PC-9 (cell line): ENCODE data around the gene MALSU1. TPM values are rescaled to one million over a fixed set of nuclear protein-coding genes. Genes with fewer than 3 reads are reported as not detected.

Source experiments
- BruUV-seq: library from RNA; stranded (reverse); fragments of 400-500 nt; replicated peaks from 2 replicates; lab custom pipeline; 2021; lab: Mats Ljungman, UMichigan
- CTCF ChIA-PET: fragments of 300-600 bp; sonication (Branson Sonifier 250); formaldehyde crosslinking; loops from one replicate; lab custom pipeline; 2022; ENCODE audit warnings: antibody characterized with exemption; lab: Charles Lee
- POLR2A ChIA-PET: fragments of 300-600 bp; sonication (Branson Sonifier 250); formaldehyde crosslinking; loops from one replicate; lab custom pipeline; 2022; ENCODE audit warnings: antibody characterized with exemption; ENCODE audit not compliant: unreplicated experiment; lab: Charles Lee
- DNase-seq, 2 experiments: peaks; one replicate each; pipeline versions ENCODE4 v3.0.0 to v3.0.0-alpha.2; 2015 to 2022; ENCODE audit warnings: mixed read lengths in 1 of 2
- H2AFZ ChIP-seq: fragments of 200-600 bp; sonication (generic); 2 replicates; pipeline ENCODE4 v1.8.1; 2017; ENCODE audit warnings: antibody characterized with exemption
- H3F3A ChIP-seq: fragments of 200-600 bp; sonication (generic); 2 replicates; pipeline ENCODE4 v1.8.1; 2017; ENCODE audit warnings: antibody characterized with exemption, mild to moderate bottlenecking, low read depth; ENCODE audit not compliant: insufficient read depth
- H3K27ac ChIP-seq: fragments of 200-600 bp; sonication (generic); 2 replicates; pipeline ENCODE4 v1.6.1; 2016; ENCODE audit warnings: mixed run types
- H3K27me3 ChIP-seq: fragments of 200-600 bp; sonication (generic); 2 replicates; pipeline ENCODE4 v1.6.1; 2016; ENCODE audit warnings: low read depth, mixed run types; ENCODE audit not compliant: insufficient read depth
- H3K36me3 ChIP-seq: fragments of 200-600 bp; sonication (generic); 2 replicates; pipeline ENCODE4 v1.6.1; 2016; ENCODE audit warnings: low read depth, mixed run types
- H3K4me1 ChIP-seq: fragments of 200-600 bp; sonication (generic); replicated peaks from 2 replicates; pipeline ENCODE4 v1.6.1; 2016; ENCODE audit warnings: mixed run types; ENCODE audit not compliant: insufficient read depth
- H3K4me2 ChIP-seq: fragments of 200-600 bp; sonication (generic); 2 replicates; pipeline ENCODE4 v1.6.1; 2017; ENCODE audit warnings: mixed run types
- H3K4me3 ChIP-seq: fragments of 200-600 bp; sonication (generic); 2 replicates; pipeline ENCODE4 v1.6.1; 2016; ENCODE audit warnings: mixed run types
- H3K79me2 ChIP-seq: fragments of 200-600 bp; sonication (generic); 2 replicates; pipeline ENCODE4 v1.6.1; 2017; ENCODE audit warnings: low read depth, mixed run types
- H3K9me2 ChIP-seq: fragments of 200-600 bp; sonication (generic); 2 replicates; pipeline ENCODE4 v1.8.1; 2017; ENCODE audit warnings: mild to moderate bottlenecking; ENCODE audit not compliant: insufficient read depth
- H3K9me3 ChIP-seq: fragments of 200-600 bp; sonication (generic); 2 replicates; pipeline ENCODE4 v1.8.1; 2016; ENCODE audit warnings: low read depth; ENCODE audit not compliant: insufficient read depth
- H4K20me1 ChIP-seq: fragments of 200-600 bp; sonication (generic); 2 replicates; pipeline ENCODE4 v1.8.1; 2017; ENCODE audit not compliant: insufficient read depth
- EZH2 ChIP-seq: fragments of 200-600 bp; sonication (generic); IDR thresholded peaks from 2 replicates; pipeline ENCODE4 v1.8.0; 2017; ENCODE audit warnings: antibody characterized with exemption, low read depth
- intact Hi-C: fragments of 100-400 bp; cut with micrococcal nuclease; formaldehyde crosslinking; loops from one replicate; pipeline ENCODE4 v1.10.0; 2022; ENCODE audit not compliant: unreplicated experiment
- total RNA-seq: library from RNA; stranded (reverse); gene quantifications from 2 replicates; pipeline ENCODE4 v1.2.3, GENCODE V29; 2021
- TF ChIP-seq, protein P1 (sequence below): fragments of 200-600 bp; sonication (generic); conservative IDR thresholded peaks from 2 replicates; pipeline ENCODE4 v1.6.1; 2017; ENCODE audit warnings: mixed run types, antibody characterized with exemption, mild to moderate bottlenecking, moderate library complexity

Gene MALSU1
- total RNA-seq, 1 experiment from 2014 or later = 105 TPM

DNA sequence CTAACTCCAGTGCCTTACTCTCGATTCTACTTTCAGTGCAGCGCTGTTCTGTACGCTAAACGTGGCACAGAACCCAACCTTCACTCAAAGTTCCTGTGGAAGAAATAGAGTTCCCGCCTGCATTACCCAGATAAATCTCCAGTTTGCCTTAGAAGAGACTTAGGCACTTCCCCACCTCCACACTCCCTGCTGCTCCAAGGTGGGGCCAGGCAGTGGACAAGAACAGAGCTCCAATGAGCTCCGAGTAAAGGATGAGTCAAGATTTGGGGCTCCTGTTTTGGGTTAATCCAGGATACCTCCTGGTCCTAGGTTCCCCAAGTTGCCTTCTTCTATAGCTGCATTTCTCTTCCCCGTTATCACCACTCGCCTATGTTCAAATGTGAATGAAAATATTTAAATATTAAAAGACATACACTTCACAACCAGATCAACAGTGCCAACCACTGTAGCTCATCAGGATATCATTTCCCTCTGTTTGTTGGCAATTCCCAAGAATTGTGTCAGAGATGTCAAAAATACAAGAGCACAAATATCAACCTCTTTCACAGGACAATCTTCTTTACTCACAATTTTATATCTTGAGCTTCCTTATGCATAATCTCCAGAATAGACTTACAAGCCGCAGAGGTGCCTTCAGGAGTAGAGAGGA, 48.0 kb downstream of the MALSU1 start:
- Histone ChIP-seq H3K79me2 (peaks cover 65% of the 10 kb centered on the region), H3K4me1 (peaks cover 88% of the 10 kb centered on the region), H3K4me3 (peak overlapping the region; percentile 46; the same call in 1 of the 2 replicates), H3K9me3 (no peaks in the 10 kb centered on the region), H3K9me2 (no peaks in the 10 kb centered on the region), H3K27me3 (no peaks in the 10 kb centered on the region), H4K20me1 (no peaks in the 10 kb centered on the region), H3F3A (peaks cover 82% of the 10 kb centered on the region), H3K36me3 (peaks cover 67% of the 10 kb centered on the region), H3K4me2 (peak overlapping the region; percentile 82), H3K27ac (peak overlapping the region; percentile 91), H2AFZ (no peak overlapping the region)
- TSS peak; percentile 56 for BruUV-seq
- DNase-seq = no peak
- intact Hi-C loops = loop anchor here (1.0 to 10.0 kb wide), 2 partner anchors 13 to 162 kb away; partner anchors contain the start of gene NUP42
- ChIA-PET CTCF (interaction anchor here (0.9 to 1.8 kb wide), 5 partner anchors 11 to 198 kb away, joined by 3 to 5 read pairs (median 4); no protein-coding TSS in a partner anchor), POLR2A (interaction anchor here (0.6 to 0.8 kb wide), 4 partner anchors 176 to 1629 kb away, joined by 3 to 7 read pairs (median 4); no protein-coding TSS in a partner anchor)
- TF ChIP-seq, protein P1, sequence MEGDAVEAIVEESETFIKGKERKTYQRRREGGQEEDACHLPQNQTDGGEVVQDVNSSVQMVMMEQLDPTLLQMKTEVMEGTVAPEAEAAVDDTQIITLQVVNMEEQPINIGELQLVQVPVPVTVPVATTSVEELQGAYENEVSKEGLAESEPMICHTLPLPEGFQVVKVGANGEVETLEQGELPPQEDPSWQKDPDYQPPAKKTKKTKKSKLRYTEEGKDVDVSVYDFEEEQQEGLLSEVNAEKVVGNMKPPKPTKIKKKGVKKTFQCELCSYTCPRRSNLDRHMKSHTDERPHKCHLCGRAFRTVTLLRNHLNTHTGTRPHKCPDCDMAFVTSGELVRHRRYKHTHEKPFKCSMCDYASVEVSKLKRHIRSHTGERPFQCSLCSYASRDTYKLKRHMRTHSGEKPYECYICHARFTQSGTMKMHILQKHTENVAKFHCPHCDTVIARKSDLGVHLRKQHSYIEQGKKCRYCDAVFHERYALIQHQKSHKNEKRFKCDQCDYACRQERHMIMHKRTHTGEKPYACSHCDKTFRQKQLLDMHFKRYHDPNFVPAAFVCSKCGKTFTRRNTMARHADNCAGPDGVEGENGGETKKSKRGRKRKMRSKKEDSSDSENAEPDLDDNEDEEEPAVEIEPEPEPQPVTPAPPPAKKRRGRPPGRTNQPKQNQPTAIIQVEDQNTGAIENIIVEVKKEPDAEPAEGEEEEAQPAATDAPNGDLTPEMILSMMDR = no peak
- TF ChIP-seq EZH2 = no peak

GRCh38 chr7:23347682-23348180, 48.6 kb downstream of the MALSU1 start:
- Histone ChIP-seq H4K20me1 (no peaks in the 10 kb centered on the region), H3F3A (peaks cover 77% of the 10 kb centered on the region), H3K4me3 (peak overlapping the region; percentile 46; the same call in 1 of the 2 replicates), H3K9me2 (no peaks in the 10 kb centered on the region), H2AFZ (no peak overlapping the region), H3K27ac (peak overlapping the region; percentile 91), H3K79me2 (peaks cover 69% of the 10 kb centered on the region), H3K36me3 (peaks cover 61% of the 10 kb centered on the region), H3K9me3 (no peaks in the 10 kb centered on the region), H3K4me2 (peak overlapping the region; percentile 82), H3K4me1 (peaks cover 88% of the 10 kb centered on the region), H3K27me3 (no peaks in the 10 kb centered on the region)
- no peak for TF ChIP-seq EZH2
- TF ChIP-seq, protein P1 = no peak
- ChIA-PET POLR2A (interaction anchor here (0.5 to 0.8 kb wide), 3 partner anchors 49 to 685 kb away, joined by 3 to 7 read pairs (median 3); partner anchors contain the start of gene MALSU1), CTCF (interaction anchor here (0.9 to 1.8 kb wide), 5 partner anchors 10 to 197 kb away, joined by 3 to 5 read pairs (median 4); no protein-coding TSS in a partner anchor)
- BruUV-seq = no TSS peak
- peak; percentile 55 to 98 for DNase-seq
- intact Hi-C loops = loop anchor here (1.0 to 10.0 kb wide), 2 partner anchors 13 to 163 kb away; partner anchors contain the start of gene NUP42

DNA sequence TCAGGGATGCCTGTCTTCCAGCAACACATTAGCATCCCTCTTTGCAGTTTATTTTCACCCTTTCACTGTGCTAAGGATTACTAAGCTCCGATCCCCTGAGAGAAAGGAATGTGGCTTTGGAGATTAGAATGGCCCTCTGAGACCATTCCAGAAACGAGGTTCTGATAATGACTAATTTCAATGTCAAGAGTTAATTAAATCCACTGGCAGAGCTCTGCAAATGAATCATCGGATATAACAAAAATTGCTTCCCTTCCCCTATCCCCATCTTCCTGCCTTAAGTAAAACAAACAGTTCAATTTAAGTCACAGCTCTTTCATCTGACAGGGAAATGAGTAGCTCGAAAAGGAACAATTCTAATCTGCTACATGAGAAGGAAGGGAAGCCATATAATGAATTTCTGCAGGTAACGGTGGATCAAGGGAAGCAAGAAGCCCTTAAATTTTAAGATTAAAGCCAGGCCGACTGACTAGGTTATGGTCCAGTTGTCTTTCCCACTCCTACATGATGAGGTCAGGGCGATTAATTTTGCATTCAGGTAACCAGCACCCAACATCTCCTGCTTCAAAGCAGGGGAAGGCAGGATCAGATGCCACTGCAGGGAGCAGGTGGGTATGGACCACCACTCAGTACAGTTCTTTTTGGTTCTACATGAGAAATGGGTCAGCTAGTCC, 50.5 kb downstream of the MALSU1 start:
- TF ChIP-seq, protein P1 = no peak
- TF ChIP-seq EZH2 = no peak
- peaks cover 70% of the 10 kb centered on the region for H3F3A ChIP-seq
- H3K4me2 ChIP-seq = peak overlapping the region; percentile 60
- no peaks in the 10 kb centered on the region for H3K9me3 ChIP-seq
- ChIA-PET CTCF (no interaction called here), POLR2A (interaction anchor here (0.6 to 0.8 kb wide), 2 partner anchors 190 to 631 kb away, joined by 5 to 8 read pairs; no protein-coding TSS in a partner anchor)
- no peak overlapping the region for H2AFZ ChIP-seq
- peak overlapping the region; percentile 20; the same call in 1 of the 2 replicates for H3K4me3 ChIP-seq
- no TSS peak for BruUV-seq
- H4K20me1 ChIP-seq = no peaks in the 10 kb centered on the region
- H3K4me1 ChIP-seq = peaks cover 86% of the 10 kb centered on the region
- H3K36me3 ChIP-seq = peaks cover 48% of the 10 kb centered on the region
- intact Hi-C loops = loop anchor here (10.0 kb wide), 1 partner anchor 165 kb away; the partner anchor contains the start of gene NUP42
- peak overlapping the region; percentile 91 for H3K27ac ChIP-seq
- no peaks in the 10 kb centered on the region for H3K9me2 ChIP-seq
- H3K27me3 ChIP-seq = no peaks in the 10 kb centered on the region
- H3K79me2 ChIP-seq = peaks cover 77% of the 10 kb centered on the region
- peak in 1 of 2 experiments; percentile 94 for DNase-seq
